Nephron (organoid): Measurements from ENCODE around the gene SPACA1.

Source experiments
- H3K27ac Mint-ChIP-seq, 3 experiments: 2 replicates each; pipeline ENCODE4 v1.8.0; 2020; ENCODE audit warnings: mixed read lengths in 3 of 3, mild to moderate bottlenecking in 2 of 3, moderate library complexity in 1 of 3
- H3K27me3 Mint-ChIP-seq: 2 replicates; pipeline ENCODE4 v1.8.0; 2021; ENCODE audit warnings: low read depth, mild to moderate bottlenecking, moderate library complexity, mixed read lengths
- H3K36me3 Mint-ChIP-seq: 2 replicates; pipeline ENCODE4 v1.8.0; 2020; ENCODE audit warnings: low read depth, mixed read lengths
- H3K4me1 Mint-ChIP-seq: 2 replicates; pipeline ENCODE4 v1.8.0; 2020; ENCODE audit warnings: mixed read lengths
- H3K4me3 Mint-ChIP-seq, 3 experiments: 2 replicates each; pipeline ENCODE4 v1.8.0; 2020; ENCODE audit warnings: mild to moderate bottlenecking in 3 of 3, mixed read lengths in 3 of 3, moderate library complexity in 2 of 3
- H3K9me3 Mint-ChIP-seq: 2 replicates; pipeline ENCODE4 v1.8.0; 2020; ENCODE audit warnings: mixed read lengths
- CTCF ChIP-seq, 3 experiments: fragments of 200-600 bp; sonication (generic); IDR thresholded peaks; one replicate each; pipeline ENCODE4 v1.5.0; 2021; ENCODE audit warnings: antibody characterized with exemption in 3 of 3; ENCODE audit not compliant: unreplicated experiment in 3 of 3

Gene SPACA1

GRCh38 chr6:88044530-88044929 is 3.1 kb upstream of the SPACA1 start:
- H3K9me3 Mint-ChIP-seq: no peaks in the 10 kb centered on the region
- H3K36me3 Mint-ChIP-seq: no peaks in the 10 kb centered on the region
- TF ChIP-seq CTCF (IDR thresholded peaks at IDR 0.05; ENCODE audit: unreplicated experiment in 3 of 3): no peak

GRCh38 chr6:88045521-88046136 is 2.0 kb upstream of the SPACA1 start:
- H3K27ac Mint-ChIP-seq: no peak overlapping the region
- H3K9me3 Mint-ChIP-seq: no peaks in the 10 kb centered on the region
- H3K4me3 Mint-ChIP-seq: no peak overlapping the region
- H3K36me3 Mint-ChIP-seq: no peaks in the 10 kb centered on the region
- H3K4me1 Mint-ChIP-seq: no peaks in the 10 kb centered on the region
- TF ChIP-seq CTCF (IDR thresholded peaks at IDR 0.05; ENCODE audit: unreplicated experiment in 3 of 3): no peak
- H3K27me3 Mint-ChIP-seq: no peaks in the 10 kb centered on the region

More at GRCh38 chr6:88044530-88044929, 3.1 kb upstream of the SPACA1 start:
- H3K27me3 Mint-ChIP-seq: no peaks in the 10 kb centered on the region
- no peak overlapping the region for H3K4me3 Mint-ChIP-seq
- H3K4me1 Mint-ChIP-seq: no peaks in the 10 kb centered on the region
- no peak overlapping the region for H3K27ac Mint-ChIP-seq

- Mint-ChIP-seq H3K27ac (no peak overlapping the region), H3K36me3 (no peaks in the 10 kb centered on the region)
Observed at GRCh38 chr6:88048578-88048977, 937 bp downstream of the SPACA1 start.

GRCh38 chr6:88050140-88050818 is 2.6 kb downstream of the SPACA1 start:
- no peak overlapping the region for H3K27ac Mint-ChIP-seq
- no peaks in the 10 kb centered on the region for H3K36me3 Mint-ChIP-seq
- H3K4me1 Mint-ChIP-seq: no peaks in the 10 kb centered on the region
- no peaks in the 10 kb centered on the region for H3K9me3 Mint-ChIP-seq
- H3K27me3 Mint-ChIP-seq: no peaks in the 10 kb centered on the region
- no peak for TF ChIP-seq CTCF (IDR thresholded peaks at IDR 0.05; ENCODE audit: unreplicated experiment in 3 of 3)
- H3K4me3 Mint-ChIP-seq: no peak overlapping the region

More at GRCh38 chr6:88048578-88048977, 937 bp downstream of the SPACA1 start:
- TF ChIP-seq CTCF (IDR thresholded peaks at IDR 0.05; ENCODE audit: unreplicated experiment in 3 of 3): no peak
- Mint-ChIP-seq H3K9me3 (no peaks in the 10 kb centered on the region), H3K27me3 (no peaks in the 10 kb centered on the region), H3K4me1 (no peaks in the 10 kb centered on the region), H3K4me3 (no peak overlapping the region)

- Mint-ChIP-seq H3K36me3 (no peaks in the 10 kb centered on the region), H3K27me3 (peaks cover 4% of the 10 kb centered on the region), H3K9me3 (no peaks in the 10 kb centered on the region), H3K4me3 (no peak overlapping the region), H3K4me1 (no peaks in the 10 kb centered on the region), H3K27ac (no peak overlapping the region)
- TF ChIP-seq CTCF (IDR thresholded peaks at IDR 0.05; ENCODE audit: unreplicated experiment in 3 of 3): no peak
Observed at GRCh38 chr6:88059191-88059590, 11.6 kb downstream of the SPACA1 start.

- H3K4me1 Mint-ChIP-seq: no peaks in the 10 kb centered on the region
- TF ChIP-seq CTCF (IDR thresholded peaks at IDR 0.05; ENCODE audit: unreplicated experiment in 3 of 3): no peak
- H3K9me3 Mint-ChIP-seq: no peaks in the 10 kb centered on the region
- no peak overlapping the region for H3K4me3 Mint-ChIP-seq
- H3K36me3 Mint-ChIP-seq: no peaks in the 10 kb centered on the region
- peaks cover 4% of the 10 kb centered on the region for H3K27me3 Mint-ChIP-seq
- no peak overlapping the region for H3K27ac Mint-ChIP-seq
Observed at GRCh38 chr6:88062376-88062775, 14.7 kb downstream of the SPACA1 start.
